Activated CD4-positive, alpha-beta T cell treated with anti-CD3 and anti-CD28 coated beads, Interleukin-2, Interleukin-6, amounts not matched to agents 100 ng/mL and 50 ng/mL, durations not matched to agents 16 hours and 8 hours (primary cell): ENCODE results near the gene PLPP1.

Experiments
- DNase-seq: peaks from one replicate; pipeline ENCODE4 v3.0.0-alpha.2; 2020

The PLPP1 gene

GRCh38 chr5:55534436-55535198 is at the start of gene PLPP1:
TSS of gene PLPP1 (minus strand) at chr5:55534964. CDS start at chr5:55534629, 335 bp downstream.
- DNase-seq: peak; percentile 89

GRCh38 chr5:55583578-55583977 is 48.8 kb upstream of the PLPP1 start:
- no peak for DNase-seq

- DNase-seq: peak; percentile 7
These were observed 47.5 kb upstream of the PLPP1 start for GRCh38 chr5:55582256-55582655.

GRCh38 chr5:55580042-55580441 is 45.3 kb upstream of the PLPP1 start:
- DNase-seq: no peak

- DNase-seq: no peak
These were observed 44.0 kb upstream of the PLPP1 start for GRCh38 chr5:55578771-55579170.

GRCh38 chr5:55577353-55578060 is 42.7 kb upstream of the PLPP1 start:
- DNase-seq: no peak

- DNase-seq: no peak
These were observed 41.9 kb upstream of the PLPP1 start for GRCh38 chr5:55576661-55577060.

- no peak for DNase-seq
These were observed 41.2 kb upstream of the PLPP1 start for GRCh38 chr5:55575815-55576583.

GRCh38 chr5:55572600-55572999 is 37.8 kb upstream of the PLPP1 start:
- no peak for DNase-seq

GRCh38 chr5:55572020-55572419 is 37.3 kb upstream of the PLPP1 start:
- DNase-seq: no peak

- no peak for DNase-seq
These were observed 35.8 kb upstream of the PLPP1 start for GRCh38 chr5:55570570-55570969.

- no peak for DNase-seq
These were observed 35.3 kb upstream of the PLPP1 start for GRCh38 chr5:55570026-55570425.

GRCh38 chr5:55569513-55569865 is 34.7 kb upstream of the PLPP1 start:
- DNase-seq: no peak

GRCh38 chr5:55568654-55569512 is 34.1 kb upstream of the PLPP1 start:
- DNase-seq: no peak

- no peak for DNase-seq
These were observed 30.0 kb upstream of the PLPP1 start for GRCh38 chr5:55564721-55565120.

- no peak for DNase-seq
These were observed 23.7 kb upstream of the PLPP1 start for GRCh38 chr5:55558484-55558883.

GRCh38 chr5:55557123-55557522 is 22.4 kb upstream of the PLPP1 start:
- no peak for DNase-seq

GRCh38 chr5:55554585-55555202 is 19.9 kb upstream of the PLPP1 start:
- no peak for DNase-seq

GRCh38 chr5:55551904-55552303 is 17.1 kb upstream of the PLPP1 start:
- no peak for DNase-seq

- no peak for DNase-seq
These were observed 16.6 kb upstream of the PLPP1 start for GRCh38 chr5:55551358-55551757.

GRCh38 chr5:55547781-55548180 is 13.0 kb upstream of the PLPP1 start:
- no peak for DNase-seq

- no peak for DNase-seq
These were observed 12.2 kb upstream of the PLPP1 start for GRCh38 chr5:55546947-55547346.
